K562 (cell line): ENCODE measurements around the gene GPX6. TPM values are rescaled to one million over a fixed set of nuclear protein-coding genes. Genes with fewer than 3 reads are reported as not detected.

Experiments used
- BACH1 ChIP-seq: fragments of 200-800 bp; sonication (Bioruptor generic); IDR thresholded peaks from 2 replicates; pipeline ENCODE4 v1.6.1; 2016; ENCODE audit warnings: missing genetic modification characterization, missing compliant biosample characterization
- DNMT1 ChIP-seq: fragments of 450-650 bp; IDR thresholded peaks from 2 replicates; pipeline ENCODE4 v1.6.1; 2016; ENCODE audit warnings: antibody characterized with exemption, mild to moderate bottlenecking
- KDM1A ChIP-seq, 2 experiments: fragments of 450-650 bp; IDR thresholded peaks; 2 replicates each; pipeline ENCODE4 v1.6.1; 2016; ENCODE audit warnings: mild to moderate bottlenecking in 2 of 2
- PHB ChIP-seq: fragments of 250-450 bp; sonication (Bioruptor Pico); IDR thresholded peaks from 2 replicates; pipeline ENCODE4 v1.5.0; 2021
- SAFB ChIP-seq: fragments of 200-400 bp; formaldehyde crosslinking; IDR thresholded peaks from 2 replicates; pipeline ENCODE4 v1.6.1; 2017; ENCODE audit warnings: low read depth, low read length, borderline replicate concordance
- SOX6 ChIP-seq: fragments of 450-650 bp; IDR thresholded peaks from 2 replicates; pipeline ENCODE4 v1.6.1; 2014; ENCODE audit warnings: mild to moderate bottlenecking
- XRCC5 ChIP-seq: fragments of 200-400 bp; formaldehyde crosslinking; IDR thresholded peaks from 2 replicates; pipeline ENCODE4 v1.6.1; 2017; ENCODE audit warnings: low read depth, mild to moderate bottlenecking, low read length
- ZC3H8 ChIP-seq: fragments of 450-650 bp; IDR thresholded peaks from 2 replicates; pipeline ENCODE4 v1.6.1; 2017
- ZNF318 ChIP-seq, 2 experiments: fragments of 450-650 bp; IDR thresholded peaks; 2 replicates each; pipeline ENCODE4 v1.6.1; 2016; ENCODE audit warnings: mild to moderate bottlenecking in 2 of 2, borderline replicate concordance in 1 of 2, low read depth in 1 of 2, moderate library complexity in 1 of 2
- ZNF639 ChIP-seq, 2 experiments: fragments of 200-800 bp in 1 of 2; sonication (Bioruptor generic) in 1 of 2; sonication (generic) in 1 of 2; formaldehyde crosslinking in 1 of 2; IDR thresholded peaks in 1 of 2; conservative IDR thresholded peaks in 1 of 2; 2 replicates each; pipeline versions ENCODE4 v1.5.0 to v1.6.1; 2016 to 2020; ENCODE audit warnings: missing compliant biosample characterization in 1 of 2, missing genetic modification characterization in 1 of 2, missing genetic modification reagents in 1 of 2
- polyA plus RNA-seq, 8 experiments: library from polyadenylated mRNA; depleted of rRNA in 4 of 8; stranded (reverse) in 5 of 8; unstranded in 3 of 8; fragments of >200 nt; fragmentation: Nextera tagmentation in 2 of 8; fragmentation: Illumina TruSeq in 1 of 8; extraction: Ambion mirVana in 2 of 8; extraction: Trizol in 1 of 8; gene quantifications; 2 replicates each; pipeline versions ENCODE4 v1.2.1 to v1.2.3, GENCODE V29; 2011 to 2014; ENCODE audit warnings: inconsistent platforms in 1 of 8, missing spikeins in 1 of 8
- total RNA-seq, 7 experiments: library from RNA; depleted of rRNA in 6 of 7; stranded (reverse); fragments of >200 nt in 6 of 7; fragmentation: Illumina TruSeq in 2 of 7; extraction: Trizol in 2 of 7; gene quantifications; 2 replicates each; pipeline versions ENCODE4 v1.2.1 to v1.2.3, GENCODE V29; 2011 to 2021; ENCODE audit warnings: low replicate concordance in 1 of 7
- TF ChIP-seq, protein P1 (sequence below): fragments of 450-650 bp; formaldehyde crosslinking; IDR thresholded peaks from 2 replicates; pipeline ENCODE4 v1.4.0; 2020; ENCODE audit warnings: mild to moderate bottlenecking, moderate library complexity
- TF ChIP-seq, protein P2 (sequence below): fragments of 450-650 bp; formaldehyde crosslinking; IDR thresholded peaks from 2 replicates; pipeline ENCODE4 v1.4.0; 2022; ENCODE audit warnings: missing genetic modification characterization

GPX6 gene
- total and polyA plus RNA-seq, 9 of the 15 experiments (the other 6 are each of a cell fraction or from before 2014, with no cell fraction given) = not detected

DNA sequence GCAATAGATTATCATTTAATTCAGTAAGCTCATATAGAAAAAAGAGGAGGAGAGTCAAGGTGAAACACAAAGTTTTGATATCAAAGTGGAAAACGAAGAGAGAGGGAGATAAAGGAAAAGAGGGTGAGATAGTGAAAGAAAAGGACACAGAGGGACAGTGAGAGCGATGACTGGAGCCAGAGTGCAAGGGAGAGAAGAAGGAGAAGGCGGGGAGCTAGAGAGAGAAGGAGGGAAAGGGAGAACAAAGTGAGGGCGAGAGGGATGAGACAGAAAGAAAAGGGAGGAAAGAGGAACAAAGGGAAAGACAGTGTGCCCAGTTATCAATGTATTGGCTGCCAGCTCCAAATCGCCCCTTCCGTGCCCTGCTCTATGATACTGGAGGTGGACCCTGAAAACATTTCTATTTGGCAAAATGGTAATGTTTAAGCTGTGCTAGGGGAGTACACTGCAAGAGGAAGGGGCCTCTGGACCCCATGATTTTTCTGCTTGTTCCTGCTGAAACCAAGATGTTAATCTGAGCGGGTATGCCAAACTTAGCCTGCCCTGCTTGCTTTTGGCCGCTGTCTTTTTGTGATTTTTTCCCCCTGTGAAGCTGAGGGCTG is 37.9 kb upstream of the GPX6 start (continued):
- TF ChIP-seq ZNF318 (IDR thresholded peaks at IDR 0.05; ENCODE audit: borderline replicate concordance in 1 of 2, low read depth in 1 of 2) (0 out of 4 replicates have a peak, but pooled peaks of 1 of the 2 experiments have one; percentile 13), ZC3H8 (0 out of 2 replicates have a peak, but pooled peaks have one; percentile 33), PHB (CRISPR knock-in tag) (no peak), SAFB (no peak), BACH1 (no peak), ZNF639 (CRISPR knock-in tag; conservative IDR thresholded peaks at IDR 0.05 in 1 of 2, IDR thresholded peaks at IDR 0.05 in 1 of 2) (no peak), KDM1A (IDR thresholded peaks at IDR 0.05) (peak in 1 of 2 experiments; percentile 9; a peak in 1 of 4 replicates), SOX6 (0 out of 2 replicates have a peak, but pooled peaks have one; percentile 8), XRCC5 (no peak), DNMT1 (peak; percentile 85; the same call in 1 of the 2 replicates)
- TF ChIP-seq, protein P1, sequence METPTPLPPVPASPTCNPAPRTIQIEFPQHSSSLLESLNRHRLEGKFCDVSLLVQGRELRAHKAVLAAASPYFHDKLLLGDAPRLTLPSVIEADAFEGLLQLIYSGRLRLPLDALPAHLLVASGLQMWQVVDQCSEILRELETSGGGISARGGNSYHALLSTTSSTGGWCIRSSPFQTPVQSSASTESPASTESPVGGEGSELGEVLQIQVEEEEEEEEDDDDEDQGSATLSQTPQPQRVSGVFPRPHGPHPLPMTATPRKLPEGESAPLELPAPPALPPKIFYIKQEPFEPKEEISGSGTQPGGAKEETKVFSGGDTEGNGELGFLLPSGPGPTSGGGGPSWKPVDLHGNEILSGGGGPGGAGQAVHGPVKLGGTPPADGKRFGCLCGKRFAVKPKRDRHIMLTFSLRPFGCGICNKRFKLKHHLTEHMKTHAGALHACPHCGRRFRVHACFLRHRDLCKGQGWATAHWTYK (CRISPR knock-in tag) = no peak
- TF ChIP-seq, protein P2, sequence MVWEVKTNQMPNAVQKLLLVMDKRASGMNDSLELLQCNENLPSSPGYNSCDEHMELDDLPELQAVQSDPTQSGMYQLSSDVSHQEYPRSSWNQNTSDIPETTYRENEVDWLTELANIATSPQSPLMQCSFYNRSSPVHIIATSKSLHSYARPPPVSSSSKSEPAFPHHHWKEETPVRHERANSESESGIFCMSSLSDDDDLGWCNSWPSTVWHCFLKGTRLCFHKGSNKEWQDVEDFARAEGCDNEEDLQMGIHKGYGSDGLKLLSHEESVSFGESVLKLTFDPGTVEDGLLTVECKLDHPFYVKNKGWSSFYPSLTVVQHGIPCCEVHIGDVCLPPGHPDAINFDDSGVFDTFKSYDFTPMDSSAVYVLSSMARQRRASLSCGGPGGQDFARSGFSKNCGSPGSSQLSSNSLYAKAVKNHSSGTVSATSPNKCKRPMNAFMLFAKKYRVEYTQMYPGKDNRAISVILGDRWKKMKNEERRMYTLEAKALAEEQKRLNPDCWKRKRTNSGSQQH (CRISPR knock-in tag) = peak; percentile 71; the same call in 1 of the 2 replicates
